Heart left ventricle (tissue), 16 donors: ENCODE measurements around the gene WBP11. TPM values are rescaled to one million over a fixed set of nuclear protein-coding genes. Genes with fewer than 3 reads are reported as not detected.

Experiments used
- ATAC-seq, 4 donors: fragments of 200-7000 bp; cut with Tn5 transposase; one replicate each; pipeline ENCODE4 v1.9.1; 2020 to 2022; ENCODE audit warnings: moderate library complexity in 4 of 4, mild to moderate bottlenecking in 3 of 4, moderate number of reproducible peaks in 1 of 4
- DNase-seq, 5 donors: peaks; one replicate each; pipeline ENCODE4 v3.0.0-alpha.2; 2020
- H3K27ac ChIP-seq, 12 donors: fragments of 200-600 bp; sonication (generic) in 4 of 12; one replicate each; pipeline versions ENCODE4 v1.5.0 to v1.8.0; 2016 to 2022; ENCODE audit warnings: mild to moderate bottlenecking in 2 of 12
- H3K27me3 ChIP-seq, 9 donors: fragments of 200-600 bp; sonication (generic) in 2 of 9; one replicate each; pipeline versions ENCODE4 v1.5.1 to v1.8.0; 2016 to 2022; ENCODE audit warnings: mild to moderate bottlenecking in 3 of 9
- H3K36me3 ChIP-seq, 9 donors: fragments of 200-600 bp; sonication (generic) in 2 of 9; one replicate each; pipeline versions ENCODE4 v1.5.0 to v1.8.0; 2018 to 2022; ENCODE audit warnings: mild to moderate bottlenecking in 2 of 9
- H3K4me1 ChIP-seq, 12 donors: fragments of 200-600 bp; sonication (generic) in 4 of 12; one replicate each; pipeline versions ENCODE4 v1.5.0 to v1.8.0; 2016 to 2022; ENCODE audit warnings: mild to moderate bottlenecking in 3 of 12
- H3K4me3 ChIP-seq, 12 donors: fragments of 200-600 bp; sonication (generic) in 4 of 12; one replicate each; pipeline versions ENCODE4 v1.5.0 to v1.8.0; 2017 to 2022; ENCODE audit warnings: mild to moderate bottlenecking in 9 of 12, moderate library complexity in 4 of 12
- H3K9me3 ChIP-seq, 12 donors: fragments of 200-600 bp; sonication (generic) in 4 of 12; one replicate each; pipeline versions ENCODE4 v1.5.0 to v1.8.0; 2016 to 2022; ENCODE audit warnings: mild to moderate bottlenecking in 1 of 12
- POLR2A ChIP-seq, 2 donors: fragments of 450-650 bp; IDR thresholded peaks; one replicate each; pipeline ENCODE4 v1.6.1; 2017; ENCODE audit warnings: antibody characterized with exemption in 2 of 2, mild to moderate bottlenecking in 2 of 2, moderate library complexity in 2 of 2
- WGBS, 4 donors: extraction: QIAGEN DNeasy Blood & Tissue Kit in 2 of 4; methylation state at CpG; one replicate each; pipeline versions ENCODE4 v1.1.5 to v1.1.7; 2013 to 2018; 5-methylcytosine and 5-hydroxymethylcytosine counted together
- intact Hi-C, 10 donors: fragments of 100-400 bp; cut with DNase I; formaldehyde crosslinking; loops; one replicate each; pipeline versions ENCODE4 v1.11.1 to v1.14.2; 2022
- polyA plus RNA-seq, 2 donors: library from polyadenylated mRNA; stranded (reverse); fragments of 200-250 nt; gene quantifications; one replicate each; pipeline ENCODE4 v1.2.3, GENCODE V29; 2013
- total RNA-seq, 9 donors: library from RNA; depleted of rRNA in 2 of 9; stranded (reverse); fragments of >200 nt in 2 of 9; fragmentation: NEBNext Ultra II Directional in 3 of 9; extraction: Animal tissue kit (Norgen Biotek cat#: 25700) in 3 of 9; gene quantifications; one replicate each; pipeline versions ENCODE4 v1.1.0 to v1.2.4, GENCODE V29; 2016 to 2023
- TF ChIP-seq, protein P1 (sequence below), 12 donors: fragments of 200-600 bp; sonication (generic) in 4 of 12; IDR thresholded peaks; one replicate each; pipeline versions ENCODE4 v1.5.0 to v1.8.0; 2018 to 2022; ENCODE audit warnings: antibody characterized with exemption in 12 of 12, mild to moderate bottlenecking in 5 of 12
- donor health status: ischemic (EF 13 %, LVEDD 7.1; RV severe dilation, severe dysfunction).
- donor health status: healthy with polysubstance abuse.
- donor health status: DM: no; HTN: yes; CAD: no.
- donor health status: DM: no; HTN: no; CAD: no.
- donor health status: ischemic (EF 25% LVEDD 6.9; RV normal size, moderate dysfunction).
- donor health status: ischemic (EF 25% LVEDD 5.7; RV mildly dilated, moderate dysfunction).
- donor health status: healthy.
- donor health status: DM: yes; HTN: yes; CAD: no.
- donor health status: ischemic (EF 35%, LVEDD 5.7; RV mildly dilated, moderate dysfunction).
- donor health status: nonischemic (EF 11% LVEDD 7.7; RV severe dilation, severe dysfunction).
- donor health status: DM: yes; HTN: yes; CAD: no.
- donor health status: PGD.
- donor health status: ischemic (EF 29% LVEDD 5.4; RV normal size, mild dysfunction).
- donor health status: nonischemic (EF 23%, LVEDD 6.1; RV moderate dilation, normal function).

WBP11 gene
- total and polyA plus RNA-seq, 11 donors, result 11.4 to 62.7 (median 49.3) TPM

DNA sequence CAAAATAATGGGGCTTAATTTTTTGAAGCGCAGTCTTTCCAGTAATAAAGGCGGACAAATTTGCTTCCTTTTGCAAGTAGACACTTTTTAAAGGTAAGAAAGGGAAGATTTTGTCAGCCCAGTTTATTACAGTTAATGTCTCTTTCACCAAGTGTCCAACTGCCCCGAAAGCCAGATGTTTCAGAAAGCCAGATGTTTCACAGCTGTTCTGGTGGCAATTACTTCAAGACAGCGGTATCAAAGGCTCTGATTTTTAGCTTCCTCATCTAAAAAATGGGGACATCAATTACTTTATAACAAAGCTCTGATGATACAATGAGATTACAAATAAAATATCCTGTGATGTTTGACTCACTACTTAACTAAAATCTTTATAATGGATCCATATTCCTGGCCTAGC, 1.0 kb downstream of the WBP11 start:
- H3K4me3 ChIP-seq, result peak overlapping the region in 11 of 12 donors; percentile 76 to 95 (median 83)
- ATAC-seq (no peak), DNase-seq (no peak)
- WGBS, 4 donors, result 68 to 76% (median 73%) methylated on average over 4 of the region's 4 CpGs
- H3K9me3 ChIP-seq, result no peaks in the 10 kb centered on the region
- H3K4me1 ChIP-seq, result peaks cover 0 to 33% (median 17%) of the 10 kb centered on the region in 12 donors
- H3K27me3 ChIP-seq, result no peaks in the 10 kb centered on the region
- intact Hi-C loops, result loop anchor here in 5 of 10 donors (2.0 to 5.0 kb wide), 3 partner anchors 27 to 40 kb away; partner anchors contain the start of gene ART4 (in 3 of the 5)
- TF ChIP-seq, protein P1, sequence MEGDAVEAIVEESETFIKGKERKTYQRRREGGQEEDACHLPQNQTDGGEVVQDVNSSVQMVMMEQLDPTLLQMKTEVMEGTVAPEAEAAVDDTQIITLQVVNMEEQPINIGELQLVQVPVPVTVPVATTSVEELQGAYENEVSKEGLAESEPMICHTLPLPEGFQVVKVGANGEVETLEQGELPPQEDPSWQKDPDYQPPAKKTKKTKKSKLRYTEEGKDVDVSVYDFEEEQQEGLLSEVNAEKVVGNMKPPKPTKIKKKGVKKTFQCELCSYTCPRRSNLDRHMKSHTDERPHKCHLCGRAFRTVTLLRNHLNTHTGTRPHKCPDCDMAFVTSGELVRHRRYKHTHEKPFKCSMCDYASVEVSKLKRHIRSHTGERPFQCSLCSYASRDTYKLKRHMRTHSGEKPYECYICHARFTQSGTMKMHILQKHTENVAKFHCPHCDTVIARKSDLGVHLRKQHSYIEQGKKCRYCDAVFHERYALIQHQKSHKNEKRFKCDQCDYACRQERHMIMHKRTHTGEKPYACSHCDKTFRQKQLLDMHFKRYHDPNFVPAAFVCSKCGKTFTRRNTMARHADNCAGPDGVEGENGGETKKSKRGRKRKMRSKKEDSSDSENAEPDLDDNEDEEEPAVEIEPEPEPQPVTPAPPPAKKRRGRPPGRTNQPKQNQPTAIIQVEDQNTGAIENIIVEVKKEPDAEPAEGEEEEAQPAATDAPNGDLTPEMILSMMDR (IDR thresholded peaks at IDR 0.05), result no peak
- no peak for TF ChIP-seq POLR2A (IDR thresholded peaks at IDR 0.05)
- H3K36me3 ChIP-seq, result peaks cover 0 to 38% (median 27%) of the 10 kb centered on the region in 9 donors
- peak overlapping the region in 5 of 12 donors; percentile 74 to 95 (median 91) for H3K27ac ChIP-seq

DNA sequence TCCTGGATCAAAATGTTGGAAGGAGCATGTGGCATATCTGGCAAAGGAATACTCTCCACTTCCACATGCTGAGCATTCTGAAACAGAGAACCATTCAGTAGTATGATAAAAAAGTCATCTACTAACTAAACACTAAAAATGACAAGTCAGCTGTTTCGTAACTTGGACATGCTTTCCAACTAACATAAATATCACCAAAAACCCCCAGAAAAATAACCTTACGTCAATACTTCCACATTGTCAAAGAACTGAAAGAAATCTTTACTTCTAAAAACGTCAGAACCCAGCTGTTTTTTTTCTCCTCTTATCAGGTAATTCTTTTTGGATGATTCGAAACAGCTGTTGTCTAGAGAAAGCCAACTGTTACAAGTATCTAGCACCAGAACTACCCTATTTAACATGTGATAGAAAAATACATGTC, 8.2 kb downstream of the WBP11 start:
- ATAC-seq, result peak in 2 of 4 donors; percentile 42 to 65
- Histone ChIP-seq H3K4me3 (no peak overlapping the region), H3K27me3 (no peaks in the 10 kb centered on the region), H3K27ac (peak overlapping the region in 3 of 12 donors; percentile 1 to 27 (median 3)), H3K36me3 (peaks cover 2 to 100% (median 99%) of the 10 kb centered on the region in 9 donors), H3K9me3 (no peaks in the 10 kb centered on the region), H3K4me1 (peaks cover 0 to 7% (median 0%) of the 10 kb centered on the region in 12 donors)
- 62 to 70% (median 66%) methylated on average over 4 of the region's 4 CpGs for WGBS, 4 donors
- no peak for DNase-seq
- no peak for TF ChIP-seq POLR2A (IDR thresholded peaks at IDR 0.05)
- TF ChIP-seq, protein P1 (IDR thresholded peaks at IDR 0.05), result no peak
- intact Hi-C loops, result no loop called here

DNA sequence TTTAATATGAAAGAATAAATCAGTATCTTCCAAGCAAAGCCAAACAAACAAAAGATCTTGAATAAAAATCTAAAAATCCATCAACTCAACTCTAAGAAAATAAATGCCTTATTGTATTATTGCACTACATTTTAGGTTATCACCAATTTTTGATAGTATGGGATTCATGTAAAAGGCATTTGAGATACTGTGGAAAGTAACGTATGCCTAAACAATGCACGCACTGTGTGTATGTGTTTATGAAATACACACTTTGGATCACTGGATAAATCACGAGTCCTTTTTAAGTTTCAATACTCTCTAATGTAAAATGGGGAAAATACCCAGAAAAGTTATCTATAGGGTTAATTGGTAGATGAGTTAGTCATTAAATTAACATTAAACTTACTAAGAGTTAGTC, 17.7 kb downstream of the WBP11 start:
- DNase-seq (no peak), ATAC-seq (no peak)
- H3K36me3 ChIP-seq, result peaks cover 7 to 70% (median 53%) of the 10 kb centered on the region in 9 donors
- no peak for TF ChIP-seq POLR2A (IDR thresholded peaks at IDR 0.05)
- TF ChIP-seq, protein P1 (IDR thresholded peaks at IDR 0.05), result no peak
- WGBS, 4 donors, result 88 to 92% (median 90%) methylated on average over 3 of the region's 3 CpGs
- intact Hi-C loops, result no loop called here
- no peaks in the 10 kb centered on the region for H3K9me3 ChIP-seq
- no peak overlapping the region for H3K27ac ChIP-seq
- no peaks in the 10 kb centered on the region for H3K27me3 ChIP-seq
- peaks cover 0 to 5% (median 0%) of the 10 kb centered on the region in 12 donors for H3K4me1 ChIP-seq
- no peak overlapping the region for H3K4me3 ChIP-seq

DNA sequence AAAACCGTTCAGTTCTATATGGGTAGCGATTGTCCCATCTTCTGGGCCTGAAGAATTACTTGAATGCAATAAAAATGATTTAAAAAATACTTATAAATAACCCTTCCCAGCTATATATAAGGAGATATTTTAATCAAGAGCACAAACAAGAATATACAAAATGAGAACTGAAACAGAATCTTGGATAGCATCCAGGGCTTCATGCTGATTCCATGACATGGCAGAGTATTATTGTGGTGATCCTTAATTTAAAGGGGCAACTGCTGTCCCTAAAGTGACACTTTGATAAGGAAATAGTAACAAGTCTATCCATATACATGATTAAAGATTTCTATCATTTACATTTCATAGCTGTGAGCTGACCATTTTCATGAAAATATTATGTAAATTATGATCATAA, 18.8 kb downstream of the WBP11 start:
- H3K4me1 ChIP-seq, result peaks cover 0 to 5% (median 0%) of the 10 kb centered on the region in 12 donors
- peak in 1 of 4 donors; percentile 29 for ATAC-seq
- no peak overlapping the region for H3K4me3 ChIP-seq
- H3K36me3 ChIP-seq, result peaks cover 7 to 59% (median 42%) of the 10 kb centered on the region in 9 donors
- intact Hi-C loops, result no loop called here
- TF ChIP-seq, protein P1 (IDR thresholded peaks at IDR 0.05), result no peak
- no peak for TF ChIP-seq POLR2A (IDR thresholded peaks at IDR 0.05)
- H3K9me3 ChIP-seq, result no peaks in the 10 kb centered on the region
- WGBS, 4 donors, result 84 to 95% (median 90%) methylated on average over 2 of the region's 2 CpGs
- H3K27me3 ChIP-seq, result no peaks in the 10 kb centered on the region
- H3K27ac ChIP-seq, result peak overlapping the region in 1 of 12 donors; percentile 38
- no peak for DNase-seq
